ENCODE results near the gene CCR5. TPM values are rescaled to one million over a fixed set of nuclear protein-coding genes. Genes with fewer than 3 reads are reported as not detected.
A peak's percentile ranks its signal among the peaks of the same experiment; 100 is the strongest.

Gene CCR5
- polyA plus RNA-seq, 4 donors = 0.17 to 0.48 (median 0.43) TPM

DNA sequence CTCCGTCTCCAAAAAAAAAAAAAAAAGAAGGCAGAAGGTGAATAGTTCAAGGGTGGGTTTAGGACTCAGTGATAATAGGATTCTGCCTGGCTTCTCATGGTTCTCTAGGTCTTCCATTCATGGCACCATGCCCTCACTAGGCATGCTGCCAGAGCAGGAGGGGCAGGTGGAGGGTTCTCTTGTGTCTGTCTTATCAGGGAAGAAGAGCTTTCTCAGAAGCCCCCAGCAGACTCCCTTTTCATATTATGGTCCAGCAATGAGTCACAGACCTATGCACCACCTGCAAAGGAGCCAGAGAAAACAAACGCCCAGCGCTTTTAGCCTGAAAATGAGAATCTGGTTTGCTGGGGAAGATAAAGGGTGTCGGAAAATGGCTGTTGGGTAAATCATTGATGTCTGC, 13.8 kb upstream of the CCR5 start:
- no peak for DNase-seq (ENCODE audit: low read depth in 4 of 4, low spot score in 2 of 4)

- DNase-seq (ENCODE audit: low read depth in 4 of 4, low spot score in 2 of 4) = no peak
These were observed 12.3 kb upstream of the CCR5 start for GRCh38 chr3:46358466-46358865.

- no peak for DNase-seq (ENCODE audit: low read depth in 4 of 4, low spot score in 2 of 4)
These were observed 10.8 kb upstream of the CCR5 start for GRCh38 chr3:46359733-46360493.

GRCh38 chr3:46360907-46361306, 9.8 kb upstream of the CCR5 start:
- DNase-seq (ENCODE audit: low read depth in 4 of 4, low spot score in 2 of 4) = no peak

- DNase-seq (ENCODE audit: low read depth in 4 of 4, low spot score in 2 of 4) = no peak
These were observed 9.1 kb upstream of the CCR5 start for GRCh38 chr3:46361408-46362283.

DNA sequence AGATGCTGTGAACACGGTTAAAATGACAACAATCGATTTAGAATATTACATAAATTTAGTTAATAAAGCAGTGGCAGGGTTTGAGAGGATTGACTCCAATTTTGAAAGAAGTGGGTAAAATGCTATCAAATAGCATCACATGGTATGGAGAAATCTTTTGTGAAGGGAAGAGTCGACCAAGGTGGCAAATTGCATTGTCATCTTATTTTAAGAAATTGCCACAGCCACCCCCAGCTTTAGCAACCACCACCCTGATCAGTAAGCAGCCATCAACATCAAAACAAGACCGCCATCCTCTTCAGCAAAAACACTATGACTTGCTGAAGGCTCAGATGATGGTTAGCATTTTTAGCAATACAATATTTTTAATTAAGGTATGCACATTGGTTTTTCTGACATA, 5.7 kb upstream of the CCR5 start:
- no peak for DNase-seq (ENCODE audit: low read depth in 4 of 4, low spot score in 2 of 4)

DNA sequence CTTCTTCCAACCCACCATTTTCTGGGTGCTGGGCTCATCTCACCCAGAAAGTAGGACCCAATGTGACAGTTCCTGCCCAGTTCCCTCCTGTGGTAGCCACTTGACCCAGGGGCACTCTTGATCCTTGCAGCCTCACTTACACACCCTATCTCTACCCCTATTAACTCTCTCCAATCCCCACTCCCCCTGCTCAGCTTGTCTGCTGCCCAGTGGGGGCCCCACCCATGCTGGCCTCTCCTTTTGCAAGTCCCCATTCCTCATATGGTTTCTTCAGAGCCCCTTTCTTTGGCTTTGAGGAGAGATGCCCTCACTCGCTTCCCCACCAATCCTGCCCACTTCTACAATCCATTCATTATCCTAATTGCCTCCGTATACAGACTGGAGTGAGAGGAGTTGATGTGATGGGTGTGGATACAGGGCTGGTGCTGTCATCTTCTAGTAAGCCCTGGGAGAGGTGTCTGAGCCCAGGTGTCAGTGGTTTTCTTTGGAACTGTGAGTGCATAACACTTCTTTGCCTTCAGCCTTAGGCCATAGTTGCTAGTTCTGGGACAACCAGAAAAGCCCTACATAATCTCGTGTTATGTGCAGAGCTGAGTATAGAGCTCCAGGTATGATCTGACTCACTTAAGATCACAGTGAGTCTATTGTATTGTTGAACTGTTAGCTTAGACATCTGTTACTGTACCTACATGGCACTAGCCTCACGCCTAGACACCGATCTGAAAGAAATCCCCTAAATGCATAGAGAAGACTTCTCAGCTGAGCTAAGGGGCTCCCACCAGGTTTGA, 4.8 kb upstream of the CCR5 start:
- no peak for DNase-seq (ENCODE audit: low read depth in 4 of 4, low spot score in 2 of 4)

DNA sequence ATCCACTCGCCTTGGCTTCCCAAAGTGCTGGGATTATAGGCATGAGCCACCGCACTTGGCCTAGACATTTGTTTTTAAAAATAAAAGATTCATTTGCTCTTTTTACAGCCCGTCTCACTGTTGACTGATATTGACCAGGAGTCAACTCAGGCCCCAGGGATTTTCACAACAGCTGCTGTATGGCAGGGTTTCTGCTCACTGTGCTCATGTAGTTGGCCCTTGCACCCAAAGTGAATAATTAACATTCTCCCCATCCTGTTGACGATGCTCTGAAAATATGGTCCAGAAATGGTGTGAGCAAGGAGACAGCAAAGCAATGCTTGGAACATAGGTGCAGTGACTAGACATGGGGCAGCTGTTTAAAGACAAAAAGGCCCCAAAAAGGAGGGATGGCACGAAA, 2.9 kb upstream of the CCR5 start:
- no peak for DNase-seq (ENCODE audit: low read depth in 4 of 4, low spot score in 2 of 4)

- DNase-seq (ENCODE audit: low read depth in 4 of 4, low spot score in 2 of 4) = no peak
These were observed 2.2 kb upstream of the CCR5 start for GRCh38 chr3:46368569-46368968.

GRCh38 chr3:46369151-46369550, 1.6 kb upstream of the CCR5 start:
- no peak for DNase-seq (ENCODE audit: low read depth in 4 of 4, low spot score in 2 of 4)

- no peak for DNase-seq (ENCODE audit: low read depth in 4 of 4, low spot score in 2 of 4)
These were observed 1.0 kb upstream of the CCR5 start for GRCh38 chr3:46369675-46370132.

DNA sequence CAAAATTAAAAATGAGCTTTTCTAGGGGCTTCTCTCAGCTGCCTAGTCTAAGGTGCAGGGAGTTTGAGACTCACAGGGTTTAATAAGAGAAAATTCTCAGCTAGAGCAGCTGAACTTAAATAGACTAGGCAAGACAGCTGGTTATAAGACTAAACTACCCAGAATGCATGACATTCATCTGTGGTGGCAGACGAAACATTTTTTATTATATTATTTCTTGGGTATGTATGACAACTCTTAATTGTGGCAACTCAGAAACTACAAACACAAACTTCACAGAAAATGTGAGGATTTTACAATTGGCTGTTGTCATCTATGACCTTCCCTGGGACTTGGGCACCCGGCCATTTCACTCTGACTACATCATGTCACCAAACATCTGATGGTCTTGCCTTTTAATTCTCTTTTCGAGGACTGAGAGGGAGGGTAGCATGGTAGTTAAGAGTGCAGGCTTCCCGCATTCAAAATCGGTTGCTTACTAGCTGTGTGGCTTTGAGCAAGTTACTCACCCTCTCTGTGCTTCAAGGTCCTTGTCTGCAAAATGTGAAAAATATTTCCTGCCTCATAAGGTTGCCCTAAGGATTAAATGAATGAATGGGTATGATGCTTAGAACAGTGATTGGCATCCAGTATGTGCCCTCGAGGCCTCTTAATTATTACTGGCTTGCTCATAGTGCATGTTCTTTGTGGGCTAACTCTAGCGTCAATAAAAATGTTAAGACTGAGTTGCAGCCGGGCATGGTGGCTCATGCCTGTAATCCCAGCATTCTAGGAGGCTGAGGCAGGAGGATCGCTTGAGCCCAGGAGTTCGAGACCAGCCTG, 984 bp downstream of the CCR5 start:
- DNase-seq (ENCODE audit: low read depth in 4 of 4, low spot score in 2 of 4) = no peak

DNA sequence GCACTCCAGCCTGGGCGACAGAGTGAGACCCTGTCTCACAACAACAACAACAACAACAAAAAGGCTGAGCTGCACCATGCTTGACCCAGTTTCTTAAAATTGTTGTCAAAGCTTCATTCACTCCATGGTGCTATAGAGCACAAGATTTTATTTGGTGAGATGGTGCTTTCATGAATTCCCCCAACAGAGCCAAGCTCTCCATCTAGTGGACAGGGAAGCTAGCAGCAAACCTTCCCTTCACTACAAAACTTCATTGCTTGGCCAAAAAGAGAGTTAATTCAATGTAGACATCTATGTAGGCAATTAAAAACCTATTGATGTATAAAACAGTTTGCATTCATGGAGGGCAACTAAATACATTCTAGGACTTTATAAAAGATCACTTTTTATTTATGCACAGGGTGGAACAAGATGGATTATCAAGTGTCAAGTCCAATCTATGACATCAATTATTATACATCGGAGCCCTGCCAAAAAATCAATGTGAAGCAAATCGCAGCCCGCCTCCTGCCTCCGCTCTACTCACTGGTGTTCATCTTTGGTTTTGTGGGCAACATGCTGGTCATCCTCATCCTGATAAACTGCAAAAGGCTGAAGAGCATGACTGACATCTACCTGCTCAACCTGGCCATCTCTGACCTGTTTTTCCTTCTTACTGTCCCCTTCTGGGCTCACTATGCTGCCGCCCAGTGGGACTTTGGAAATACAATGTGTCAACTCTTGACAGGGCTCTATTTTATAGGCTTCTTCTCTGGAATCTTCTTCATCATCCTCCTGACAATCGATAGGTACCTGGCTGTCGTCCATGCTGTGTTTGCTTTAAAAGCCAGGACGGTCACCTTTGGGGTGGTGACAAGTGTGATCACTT, 2.0 kb downstream of the CCR5 start:
- DNase-seq (ENCODE audit: low read depth in 4 of 4, low spot score in 2 of 4) = no peak

GRCh38 chr3:46374755-46375154, 4.0 kb downstream of the CCR5 start:
- DNase-seq (ENCODE audit: low read depth in 4 of 4, low spot score in 2 of 4) = no peak

DNA sequence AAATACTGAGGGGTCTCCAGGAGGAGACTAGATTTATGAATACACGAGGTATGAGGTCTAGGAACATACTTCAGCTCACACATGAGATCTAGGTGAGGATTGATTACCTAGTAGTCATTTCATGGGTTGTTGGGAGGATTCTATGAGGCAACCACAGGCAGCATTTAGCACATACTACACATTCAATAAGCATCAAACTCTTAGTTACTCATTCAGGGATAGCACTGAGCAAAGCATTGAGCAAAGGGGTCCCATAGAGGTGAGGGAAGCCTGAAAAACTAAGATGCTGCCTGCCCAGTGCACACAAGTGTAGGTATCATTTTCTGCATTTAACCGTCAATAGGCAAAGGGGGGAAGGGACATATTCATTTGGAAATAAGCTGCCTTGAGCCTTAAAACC, 4.5 kb downstream of the CCR5 start:
- no peak for DNase-seq (ENCODE audit: low read depth in 4 of 4, low spot score in 2 of 4)

GRCh38 chr3:46375814-46376213, 5.1 kb downstream of the CCR5 start:
- DNase-seq (ENCODE audit: low read depth in 4 of 4, low spot score in 2 of 4) = no peak

GRCh38 chr3:46378426-46378942, 7.7 kb downstream of the CCR5 start:
- peak in 3 of 4 donors; percentile 34 to 38 (median 37) for DNase-seq (ENCODE audit: low read depth in 4 of 4, low spot score in 2 of 4)

DNA sequence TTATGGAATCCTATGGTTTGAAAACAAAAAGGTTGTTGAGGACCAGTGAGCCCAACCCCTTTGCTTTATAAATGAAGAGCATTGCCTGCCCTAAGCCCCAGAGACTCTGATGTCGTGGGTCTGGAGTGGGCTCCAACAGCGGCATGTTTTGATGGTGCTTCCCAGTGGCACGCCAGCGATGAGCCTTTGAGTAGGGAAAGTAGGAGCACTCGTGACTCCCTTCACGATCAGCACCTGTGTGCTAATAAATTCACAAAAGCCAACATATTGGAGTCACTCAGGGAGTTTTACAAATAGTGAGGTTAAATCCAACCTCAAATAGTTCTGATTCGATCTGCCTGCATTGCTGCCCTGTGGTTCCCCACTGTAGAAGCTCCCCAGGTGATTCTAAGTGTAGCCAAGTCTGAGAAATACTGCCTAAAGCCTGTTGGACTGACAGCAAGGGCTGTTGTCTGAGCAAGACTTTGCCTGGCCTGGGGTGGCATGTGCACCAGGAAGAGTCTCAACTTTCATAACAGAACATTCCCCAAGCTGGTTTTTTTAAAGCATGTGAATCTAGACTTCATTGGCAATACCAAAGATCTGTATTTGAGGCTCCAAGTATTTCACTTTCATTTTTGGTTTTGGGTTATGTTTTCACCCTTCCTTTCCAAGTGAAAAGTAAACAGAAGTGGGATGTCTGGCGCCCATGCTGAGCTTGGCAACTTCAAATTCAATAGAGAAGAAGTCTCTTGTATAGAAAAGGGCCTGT, 9.9 kb downstream of the CCR5 start:
- DNase-seq (ENCODE audit: low read depth in 4 of 4, low spot score in 2 of 4) = no peak
